Measurements from ENCODE around the gene CFAP54. TPM values are rescaled to one million over a fixed set of nuclear protein-coding genes. Genes with fewer than 3 reads are reported as not detected.

Gene CFAP54
- total RNA-seq, 1 donor from 2014 or later: 1.1 TPM

DNA sequence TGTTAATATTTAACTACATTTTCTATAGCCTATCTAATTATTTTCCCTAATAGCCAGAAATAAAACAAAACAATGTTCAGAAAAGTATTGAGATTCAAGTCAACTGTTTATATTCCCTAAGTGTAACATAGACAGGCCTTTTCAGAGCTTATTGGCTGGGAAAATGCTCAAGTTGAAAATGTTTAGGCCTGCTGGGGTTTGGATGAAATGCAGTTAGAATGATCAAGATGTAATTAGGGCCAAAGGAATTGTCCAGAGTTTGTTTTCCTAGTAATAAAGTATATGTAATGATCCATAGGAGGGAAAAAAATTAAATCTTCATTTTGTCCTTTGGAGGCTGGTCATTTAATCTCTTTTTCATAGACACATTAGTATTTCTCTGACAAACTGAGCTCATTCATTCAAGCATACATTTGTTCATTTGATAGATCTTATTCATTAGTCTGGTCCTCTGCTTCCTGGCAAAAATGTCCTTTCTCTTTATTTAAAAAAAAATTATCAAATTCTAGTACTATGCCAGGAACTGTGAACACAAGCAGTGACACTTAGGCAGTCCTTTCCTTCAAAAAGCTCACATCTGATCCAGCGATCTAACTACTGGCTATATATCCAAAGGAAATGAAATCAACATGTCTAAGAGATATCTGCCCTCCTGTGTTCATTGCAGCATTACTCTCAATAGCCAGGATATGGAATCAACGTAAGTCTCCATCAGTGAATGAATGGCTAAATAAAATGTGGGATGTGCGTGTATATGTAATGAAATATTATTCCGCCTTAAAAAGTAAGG lies 377.6 kb downstream of the CFAP54 start:
- Histone ChIP-seq H3K36me3 (ENCODE audit: insufficient read depth, low read length) (no peaks in the 10 kb centered on the region), H3K4me2 (ENCODE audit: low read length) (no peak overlapping the region), H3K27me3 (ENCODE audit: insufficient read depth, low read length) (no peaks in the 10 kb centered on the region), H3K4me1 (ENCODE audit: insufficient read depth, low read length) (peaks cover 3% of the 10 kb centered on the region), H3K4me3 (ENCODE audit: insufficient read depth, low read depth, low read length) (no peak overlapping the region), H2AFZ (ENCODE audit: low read depth, low read length) (no peak overlapping the region), H3K27ac (ENCODE audit: low read depth, low read length) (no peak overlapping the region), H3K79me2 (ENCODE audit: insufficient read depth, low read length) (no peaks in the 10 kb centered on the region), H3K9me3 (ENCODE audit: insufficient read depth, low read depth, low read length) (no peaks in the 10 kb centered on the region), H3K9ac (ENCODE audit: low read length) (no peak overlapping the region), H4K20me1 (ENCODE audit: insufficient read depth, low read length) (no peaks in the 10 kb centered on the region)
- DNase-seq (ENCODE audit: low read depth): no peak
- Mint-ChIP-seq H3K36me3 (ENCODE audit: low read depth, unreplicated experiment) (no peaks in the 10 kb centered on the region), H3K27me3 (ENCODE audit: low read depth, unreplicated experiment) (no peaks in the 10 kb centered on the region), H3K9me3 (ENCODE audit: unreplicated experiment) (no peaks in the 10 kb centered on the region), H3K4me3 (ENCODE audit: unreplicated experiment) (no peak overlapping the region), H3K27ac (ENCODE audit: unreplicated experiment) (no peak overlapping the region), H3K4me1 (ENCODE audit: low read depth, unreplicated experiment) (peaks cover 16% of the 10 kb centered on the region)
- TF ChIP-seq, protein P1, sequence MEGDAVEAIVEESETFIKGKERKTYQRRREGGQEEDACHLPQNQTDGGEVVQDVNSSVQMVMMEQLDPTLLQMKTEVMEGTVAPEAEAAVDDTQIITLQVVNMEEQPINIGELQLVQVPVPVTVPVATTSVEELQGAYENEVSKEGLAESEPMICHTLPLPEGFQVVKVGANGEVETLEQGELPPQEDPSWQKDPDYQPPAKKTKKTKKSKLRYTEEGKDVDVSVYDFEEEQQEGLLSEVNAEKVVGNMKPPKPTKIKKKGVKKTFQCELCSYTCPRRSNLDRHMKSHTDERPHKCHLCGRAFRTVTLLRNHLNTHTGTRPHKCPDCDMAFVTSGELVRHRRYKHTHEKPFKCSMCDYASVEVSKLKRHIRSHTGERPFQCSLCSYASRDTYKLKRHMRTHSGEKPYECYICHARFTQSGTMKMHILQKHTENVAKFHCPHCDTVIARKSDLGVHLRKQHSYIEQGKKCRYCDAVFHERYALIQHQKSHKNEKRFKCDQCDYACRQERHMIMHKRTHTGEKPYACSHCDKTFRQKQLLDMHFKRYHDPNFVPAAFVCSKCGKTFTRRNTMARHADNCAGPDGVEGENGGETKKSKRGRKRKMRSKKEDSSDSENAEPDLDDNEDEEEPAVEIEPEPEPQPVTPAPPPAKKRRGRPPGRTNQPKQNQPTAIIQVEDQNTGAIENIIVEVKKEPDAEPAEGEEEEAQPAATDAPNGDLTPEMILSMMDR (IDR thresholded peaks at IDR 0.05; ENCODE audit: insufficient read depth, low read depth, low read length): no peak
- TF ChIP-seq EZH2 (IDR thresholded peaks at IDR 0.05; ENCODE audit: insufficient read depth, low read length): no peak
- FAIRE-seq: peak; percentile 13

DNA sequence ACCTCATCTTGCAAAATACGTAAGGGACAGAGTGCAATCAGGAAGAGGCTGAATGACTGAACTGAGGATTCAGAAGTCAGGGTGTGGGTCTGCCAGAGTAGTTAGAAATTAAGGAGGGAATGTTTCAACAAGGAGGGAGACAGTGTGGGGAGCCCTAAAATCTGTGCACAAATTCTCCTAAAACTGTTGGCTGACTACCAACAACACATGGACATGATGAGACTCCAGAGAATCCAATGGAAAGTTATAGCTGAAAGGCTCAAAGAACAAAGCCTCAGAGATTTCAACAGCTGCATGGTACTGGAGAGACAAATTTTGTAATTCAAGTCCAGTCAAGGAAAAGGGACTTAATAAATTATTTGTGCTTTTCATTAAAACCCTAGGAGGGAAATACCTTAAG lies 381.6 kb downstream of the CFAP54 start:
- Histone ChIP-seq H3K4me2 (ENCODE audit: low read length) (no peak overlapping the region), H3K4me1 (ENCODE audit: insufficient read depth, low read length) (no peaks in the 10 kb centered on the region), H3K9ac (ENCODE audit: low read length) (no peak overlapping the region), H3K36me3 (ENCODE audit: insufficient read depth, low read length) (no peaks in the 10 kb centered on the region), H3K27ac (ENCODE audit: low read depth, low read length) (no peak overlapping the region), H3K4me3 (ENCODE audit: insufficient read depth, low read depth, low read length) (no peak overlapping the region), H3K9me3 (ENCODE audit: insufficient read depth, low read depth, low read length) (no peaks in the 10 kb centered on the region), H3K27me3 (ENCODE audit: insufficient read depth, low read length) (no peaks in the 10 kb centered on the region), H3K79me2 (ENCODE audit: insufficient read depth, low read length) (no peaks in the 10 kb centered on the region), H2AFZ (ENCODE audit: low read depth, low read length) (no peak overlapping the region), H4K20me1 (ENCODE audit: insufficient read depth, low read length) (no peaks in the 10 kb centered on the region)
- DNase-seq (ENCODE audit: low read depth) (no peak), FAIRE-seq (peak; percentile 54)
- Mint-ChIP-seq H3K4me3 (ENCODE audit: unreplicated experiment) (no peak overlapping the region), H3K9me3 (ENCODE audit: unreplicated experiment) (no peaks in the 10 kb centered on the region), H3K4me1 (ENCODE audit: low read depth, unreplicated experiment) (no peaks in the 10 kb centered on the region), H3K36me3 (ENCODE audit: low read depth, unreplicated experiment) (no peaks in the 10 kb centered on the region), H3K27me3 (ENCODE audit: low read depth, unreplicated experiment) (no peaks in the 10 kb centered on the region), H3K27ac (ENCODE audit: unreplicated experiment) (no peak overlapping the region)
- no peak for TF ChIP-seq EZH2 (IDR thresholded peaks at IDR 0.05; ENCODE audit: insufficient read depth, low read length)
- TF ChIP-seq, protein P1 (IDR thresholded peaks at IDR 0.05; ENCODE audit: insufficient read depth, low read depth, low read length): no peak

DNA sequence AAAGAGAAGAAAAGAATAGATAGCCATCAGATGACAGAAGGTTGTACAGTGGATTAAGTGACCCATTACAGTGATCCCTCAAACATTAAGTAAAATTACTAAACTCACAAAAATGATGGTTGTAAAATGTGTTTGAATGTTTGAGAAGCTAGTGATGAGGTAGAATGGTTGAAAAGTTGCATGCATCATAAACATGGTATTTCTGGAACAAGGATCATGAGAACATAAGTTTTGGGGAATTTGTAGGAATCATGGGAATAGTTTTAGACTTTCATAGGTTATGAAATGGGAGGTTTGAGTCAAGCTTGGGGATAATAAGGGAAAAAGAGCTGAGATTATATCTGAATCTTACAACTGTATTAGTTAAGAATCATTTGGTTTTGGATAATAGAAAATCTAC lies 383.6 kb downstream of the CFAP54 start:
- no peaks in the 10 kb centered on the region for H3K36me3 ChIP-seq (ENCODE audit: insufficient read depth, low read length)
- H3K36me3 Mint-ChIP-seq (ENCODE audit: low read depth, unreplicated experiment): no peaks in the 10 kb centered on the region
- no peak overlapping the region for H3K27ac ChIP-seq (ENCODE audit: low read depth, low read length)
- H3K4me2 ChIP-seq (ENCODE audit: low read length): no peak overlapping the region
- no peaks in the 10 kb centered on the region for H3K9me3 ChIP-seq (ENCODE audit: insufficient read depth, low read depth, low read length)
- H4K20me1 ChIP-seq (ENCODE audit: insufficient read depth, low read length): no peaks in the 10 kb centered on the region
- no peaks in the 10 kb centered on the region for H3K79me2 ChIP-seq (ENCODE audit: insufficient read depth, low read length)
- H3K9me3 Mint-ChIP-seq (ENCODE audit: unreplicated experiment): no peaks in the 10 kb centered on the region
- no peak overlapping the region for H3K27ac Mint-ChIP-seq (ENCODE audit: unreplicated experiment)
- H3K4me3 ChIP-seq (ENCODE audit: insufficient read depth, low read depth, low read length): no peak overlapping the region
- TF ChIP-seq EZH2 (IDR thresholded peaks at IDR 0.05; ENCODE audit: insufficient read depth, low read length): no peak
- TF ChIP-seq, protein P1 (IDR thresholded peaks at IDR 0.05; ENCODE audit: insufficient read depth, low read depth, low read length): no peak
- peaks cover under 1% of the 10 kb centered on the region for H3K4me1 ChIP-seq (ENCODE audit: insufficient read depth, low read length)
- no peak overlapping the region for H2AFZ ChIP-seq (ENCODE audit: low read depth, low read length)
- no peaks in the 10 kb centered on the region for H3K27me3 Mint-ChIP-seq (ENCODE audit: low read depth, unreplicated experiment)
- no peak overlapping the region for H3K4me3 Mint-ChIP-seq (ENCODE audit: unreplicated experiment)
- FAIRE-seq (no peak), DNase-seq (ENCODE audit: low read depth) (no peak)
- H3K4me1 Mint-ChIP-seq (ENCODE audit: low read depth, unreplicated experiment): peaks cover 9% of the 10 kb centered on the region
- H3K9ac ChIP-seq (ENCODE audit: low read length): no peak overlapping the region
- H3K27me3 ChIP-seq (ENCODE audit: insufficient read depth, low read length): no peaks in the 10 kb centered on the region
